Measurements from ENCODE around the gene ARPC4.
"Not testable (repeated sequence)": the region's sequence is repeated elsewhere in the genome, so short reads cannot be mapped to it uniquely, and the experiment has no call there.

Gene ARPC4

GRCh38 chr3:9834520-9835380, 41.9 kb downstream of the ARPC4 start:
- TF ChIP-seq ZNF274 (IDR thresholded peaks at IDR 0.05; ENCODE audit: low read depth, low read length): no peak
- H3K4me3 ChIP-seq (ENCODE audit: low read length): no peak overlapping the region

- no peak overlapping the region for H3K4me3 ChIP-seq (ENCODE audit: low read length)
- TF ChIP-seq ZNF274 (IDR thresholded peaks at IDR 0.05; ENCODE audit: low read depth, low read length): no peak
Observed at GRCh38 chr3:9837701-9838582, 45.1 kb downstream of the ARPC4 start.

- TF ChIP-seq ZNF274 (IDR thresholded peaks at IDR 0.05; ENCODE audit: low read depth, low read length): no peak
- no peak overlapping the region for H3K4me3 ChIP-seq (ENCODE audit: low read length)
Observed at GRCh38 chr3:9838856-9839255, 46.0 kb downstream of the ARPC4 start.

DNA sequence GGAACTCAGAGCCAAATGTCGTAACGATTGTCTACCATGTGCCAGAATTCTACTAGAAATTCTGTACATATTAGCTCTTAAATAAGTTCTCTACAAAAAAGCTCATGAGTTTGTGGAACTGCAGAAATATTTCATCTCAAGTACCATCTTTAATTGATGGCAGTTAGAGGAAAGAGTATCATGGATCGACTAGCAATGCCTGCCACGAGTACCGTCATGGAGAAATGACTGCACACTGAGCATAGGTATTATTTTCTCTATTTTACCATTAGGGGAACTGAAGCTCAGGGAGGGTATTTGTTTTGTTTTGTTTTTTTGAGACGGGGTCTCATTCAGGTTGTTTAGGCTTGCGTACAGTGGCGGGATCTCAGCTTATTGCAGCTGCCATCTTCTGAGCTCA, 48.1 kb downstream of the ARPC4 start:
- TF ChIP-seq ZNF274 (IDR thresholded peaks at IDR 0.05; ENCODE audit: low read depth, low read length): no peak
- H3K4me3 ChIP-seq (ENCODE audit: low read length): no peak overlapping the region

GRCh38 chr3:9843715-9844438, 51.0 kb downstream of the ARPC4 start, which contains the start of gene RPUSD3:
Gene RPUSD3 (minus strand): TSS chr3:9844008. CDS start chr3:9843990, 18 bp downstream.
- no peak for TF ChIP-seq ZNF274 (IDR thresholded peaks at IDR 0.05; ENCODE audit: low read depth, low read length)

GRCh38 chr3:9846231-9846630, 53.3 kb downstream of the ARPC4 start:
- TF ChIP-seq ZNF274 (IDR thresholded peaks at IDR 0.05; ENCODE audit: low read depth, low read length): no peak
- H3K4me3 ChIP-seq (ENCODE audit: low read length): no peak overlapping the region

More at GRCh38 chr3:9843715-9844438, 51.0 kb downstream of the ARPC4 start, which contains the start of gene RPUSD3:
- peak within 1 kb of the TSS; percentile 76 for H3K4me3 ChIP-seq (ENCODE audit: low read length)

DNA sequence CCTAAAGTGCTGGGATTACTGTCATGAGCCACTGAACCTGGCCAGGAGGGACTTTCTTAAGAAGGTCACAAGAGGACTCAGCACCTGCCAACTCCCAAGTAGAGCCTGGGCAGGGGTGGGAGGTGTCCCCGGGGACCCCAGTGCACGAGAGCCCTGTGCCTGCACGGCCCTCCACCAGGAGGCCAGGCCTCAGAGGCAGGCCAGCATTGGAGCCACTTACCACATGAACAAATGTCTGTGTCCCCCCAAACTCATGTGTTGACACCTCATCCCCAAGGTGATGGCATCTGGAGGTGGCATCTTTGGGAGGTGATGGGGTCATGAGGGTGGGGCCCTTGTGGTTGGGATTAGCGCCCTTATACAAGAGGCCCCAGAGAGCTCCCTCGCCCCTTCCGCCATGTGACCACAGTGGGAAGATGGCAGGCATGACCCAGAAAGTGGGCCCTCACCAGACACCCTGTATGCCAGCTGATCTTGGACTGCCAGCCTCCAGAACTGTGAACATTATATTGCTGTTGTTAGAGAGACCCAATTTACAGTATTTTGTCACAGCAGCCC, 54.1 kb downstream of the ARPC4 start:
- H3K4me3 ChIP-seq (ENCODE audit: low read length): no peak overlapping the region
- no peak for TF ChIP-seq ZNF274 (IDR thresholded peaks at IDR 0.05; ENCODE audit: low read depth, low read length)

GRCh38 chr3:9847870-9848269, 55.0 kb downstream of the ARPC4 start:
- not testable (repeated sequence) for H3K4me3 ChIP-seq (ENCODE audit: low read length)

- not testable (repeated sequence) for H3K4me3 ChIP-seq (ENCODE audit: low read length)
Observed at GRCh38 chr3:9848860-9849259, 56.0 kb downstream of the ARPC4 start.

DNA sequence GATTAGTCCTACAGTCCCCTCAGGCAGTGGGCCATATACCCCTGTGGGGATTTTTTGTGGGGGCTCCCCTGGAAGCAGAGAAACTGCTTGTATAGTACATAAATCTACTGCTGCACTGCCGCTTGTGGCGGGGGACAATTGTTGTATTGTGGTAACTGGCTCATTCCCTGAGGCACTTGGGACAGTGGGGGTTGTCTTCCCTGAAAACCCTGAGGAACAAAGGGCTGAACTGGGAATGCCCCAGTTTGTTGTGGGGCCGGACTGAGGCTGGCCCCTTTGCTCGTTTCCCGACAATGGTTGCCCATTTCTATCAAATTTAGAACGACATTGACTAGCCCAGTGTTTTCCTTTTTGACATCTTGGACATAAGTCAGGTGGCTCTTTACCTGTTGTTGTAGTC, 58.5 kb downstream of the ARPC4 start:
- not testable (repeated sequence) for H3K4me3 ChIP-seq (ENCODE audit: low read length)

DNA sequence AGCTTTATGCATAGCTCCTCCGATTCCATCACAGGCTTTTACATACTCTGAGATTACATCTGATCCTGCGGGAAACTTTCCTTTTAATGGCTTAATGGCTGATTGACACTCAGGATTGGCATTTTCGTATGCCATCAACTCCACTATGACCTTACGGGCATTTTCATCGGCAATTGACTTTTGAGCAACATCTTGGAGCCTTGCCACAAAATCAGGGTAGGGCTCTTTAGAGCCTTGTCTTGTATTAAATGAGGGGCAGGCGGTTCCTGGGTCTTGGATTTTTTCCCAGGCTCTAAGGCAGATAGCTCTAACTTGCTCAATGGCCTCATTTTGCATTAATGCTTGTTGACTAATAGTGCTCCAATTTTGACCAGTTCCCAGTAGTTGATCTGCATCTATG, 59.0 kb downstream of the ARPC4 start:
- H3K4me3 ChIP-seq (ENCODE audit: low read length): not testable (repeated sequence)

GRCh38 chr3:9852528-9852927, 59.6 kb downstream of the ARPC4 start:
- no peak for TF ChIP-seq ZNF274 (IDR thresholded peaks at IDR 0.05; ENCODE audit: low read depth, low read length)
- H3K4me3 ChIP-seq (ENCODE audit: low read length): no peak overlapping the region

DNA sequence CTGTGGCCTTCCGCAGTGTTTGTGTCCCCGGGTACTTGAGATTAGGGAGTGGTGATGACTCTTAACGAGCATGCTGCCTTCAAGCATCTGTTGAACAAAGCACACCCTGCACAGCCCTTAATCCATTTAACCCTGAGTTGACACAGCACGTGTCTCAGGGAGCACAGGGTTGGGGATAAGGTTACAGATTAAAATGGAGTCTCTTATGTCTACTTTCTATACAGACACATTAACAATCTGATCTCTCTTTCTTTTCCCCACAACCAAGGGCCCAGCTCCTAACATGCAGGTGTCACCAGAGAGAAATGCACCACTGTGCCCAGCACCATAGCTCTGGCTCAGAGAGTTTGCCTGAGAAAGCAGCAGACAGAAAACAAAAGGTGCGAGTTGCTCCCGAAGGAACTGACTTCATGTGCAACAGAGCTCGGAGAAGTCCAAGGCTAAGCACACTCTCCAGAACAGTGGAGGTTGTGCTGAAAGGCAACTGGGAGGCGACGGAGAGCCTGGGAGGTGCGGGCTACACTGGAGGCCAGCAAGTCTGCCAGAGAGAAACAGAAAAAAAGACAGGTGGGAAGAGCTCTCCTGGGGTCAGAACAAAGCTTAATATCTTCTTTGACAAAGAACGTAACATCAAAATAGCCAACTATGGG, 61.5 kb downstream of the ARPC4 start:
- H3K4me3 ChIP-seq (ENCODE audit: low read length): not testable (repeated sequence)

GRCh38 chr3:9855594-9855993, 62.7 kb downstream of the ARPC4 start:
- TF ChIP-seq ZNF274 (IDR thresholded peaks at IDR 0.05; ENCODE audit: low read depth, low read length): no peak
- no peak overlapping the region for H3K4me3 ChIP-seq (ENCODE audit: low read length)
